CD14-positive monocyte (primary cell): Measurements from ENCODE around the gene AP3B2. TPM values are rescaled to one million over a fixed set of nuclear protein-coding genes. Genes with fewer than 3 reads are reported as not detected.

Experiments
- DNase-seq, 3 donors: peaks; one replicate each; pipeline ENCODE4 v3.0.0-alpha.2; 2011 to 2022
- H2AFZ ChIP-seq: 2 replicates; pipeline ENCODE4 v1.6.0; 2012; ENCODE audit warnings: mild to moderate bottlenecking, low read depth, low read length, inconsistent platforms; ENCODE audit not compliant: insufficient read depth, poor library complexity, severe bottlenecking
- H3K27ac ChIP-seq, 2 donors: 1 replicate in 1 of 2; 2 replicates in 1 of 2; pipeline ENCODE4 v1.5.1; 2012 to 2013; ENCODE audit warnings: low read length in 2 of 2, control low read depth in 1 of 2, inconsistent platforms in 1 of 2, low read depth in 1 of 2, mild to moderate bottlenecking in 1 of 2
- H3K27me3 ChIP-seq, 2 donors: one replicate each; pipeline versions ENCODE4 v1.6.0 to v1.6.1; 2011 to 2013; ENCODE audit warnings: low read length in 2 of 2; ENCODE audit not compliant: control insufficient read depth in 2 of 2, insufficient read depth in 2 of 2
- H3K36me3 ChIP-seq, 2 donors: replicated peaks in 1 of 2; 1 replicate in 1 of 2; 2 replicates in 1 of 2; pipeline versions ENCODE4 v1.5.1 to v1.6.1; 2012 to 2013; ENCODE audit warnings: low read length in 2 of 2, control low read depth in 1 of 2, inconsistent platforms in 1 of 2, mild to moderate bottlenecking in 1 of 2; ENCODE audit not compliant: insufficient read depth in 2 of 2, control insufficient read depth in 1 of 2
- H3K4me1 ChIP-seq, 2 donors: 1 replicate in 1 of 2; 2 replicates in 1 of 2; pipeline versions ENCODE4 v1.5.1 to v1.6.1; 2012 to 2013; ENCODE audit warnings: low read length in 2 of 2, control low read depth in 1 of 2, inconsistent platforms in 1 of 2, mild to moderate bottlenecking in 1 of 2, moderate library complexity in 1 of 2; ENCODE audit not compliant: insufficient read depth in 2 of 2, control insufficient read depth in 1 of 2
- H3K4me2 ChIP-seq: replicated peaks from 2 replicates; pipeline ENCODE3; 2012; ENCODE audit warnings: low read length, moderate library complexity, mild to moderate bottlenecking; ENCODE audit not compliant: poor library complexity, severe bottlenecking; ENCODE audit errors: extremely low read depth
- H3K4me3 ChIP-seq, 3 experiments: fragments of 200-600 bp in 1 of 3; sonication (generic) in 1 of 3; replicated peaks in 1 of 3; 1 replicate in 2 of 3; 2 replicates in 1 of 3; pipeline ENCODE4 v1.5.1; 2011 to 2013; ENCODE audit warnings: low read length in 3 of 3, mild to moderate bottlenecking in 3 of 3, control low read depth in 2 of 3, low read depth in 2 of 3, inconsistent platforms in 1 of 3, moderate library complexity in 1 of 3
- H3K79me2 ChIP-seq: 2 replicates; pipeline ENCODE4 v1.6.0; 2012; ENCODE audit warnings: mild to moderate bottlenecking, control low read depth, inconsistent platforms, low read length, moderate library complexity; ENCODE audit not compliant: insufficient read depth
- H3K9ac ChIP-seq: 2 replicates; pipeline ENCODE4 v1.6.0; 2017; ENCODE audit warnings: low read length, mild to moderate bottlenecking; ENCODE audit not compliant: insufficient read depth, poor library complexity, severe bottlenecking
- H3K9me3 ChIP-seq, 2 donors: replicated peaks in 1 of 2; 1 replicate in 1 of 2; 2 replicates in 1 of 2; pipeline versions ENCODE4 v1.5.1 to v1.6.1; 2012 to 2013; ENCODE audit warnings: low read length in 2 of 2, control low read depth in 1 of 2; ENCODE audit not compliant: control insufficient read depth in 1 of 2, insufficient read depth in 1 of 2
- H4K20me1 ChIP-seq: 2 replicates; pipeline ENCODE4 v1.6.0; 2012; ENCODE audit warnings: mild to moderate bottlenecking, low read length, control low read depth, moderate library complexity; ENCODE audit not compliant: insufficient read depth
- H3K27ac Mint-ChIP-seq, 7 donors: one replicate each; pipeline ENCODE4 v1.8.0; 2020; ENCODE audit warnings: mild to moderate bottlenecking in 7 of 7, mixed read lengths in 7 of 7, moderate library complexity in 6 of 7, inconsistent platforms in 2 of 7
- H3K27me3 Mint-ChIP-seq, 3 donors: one replicate each; pipeline ENCODE4 v1.8.0; 2021 to 2022; ENCODE audit warnings: low read depth in 3 of 3, mild to moderate bottlenecking in 3 of 3, mixed read lengths in 3 of 3, moderate library complexity in 3 of 3, inconsistent platforms in 1 of 3
- H3K36me3 Mint-ChIP-seq, 2 donors: one replicate each; pipeline ENCODE4 v1.8.0; 2020; ENCODE audit warnings: mixed read lengths in 2 of 2, inconsistent platforms in 1 of 2, mild to moderate bottlenecking in 1 of 2
- H3K4me1 Mint-ChIP-seq: one replicate; pipeline ENCODE4 v1.8.0; 2020; ENCODE audit warnings: mild to moderate bottlenecking, mixed read lengths
- H3K4me3 Mint-ChIP-seq, 2 donors: one replicate each; pipeline ENCODE4 v1.8.0; 2020; ENCODE audit warnings: mild to moderate bottlenecking in 2 of 2, mixed read lengths in 2 of 2, moderate library complexity in 1 of 2
- H3K9me3 Mint-ChIP-seq, 7 donors: one replicate each; pipeline ENCODE4 v1.8.0; 2020 to 2022; ENCODE audit warnings: mixed read lengths in 7 of 7, mild to moderate bottlenecking in 6 of 7, moderate library complexity in 6 of 7, inconsistent platforms in 2 of 7
- CTCF ChIP-seq: fragments of 200-600 bp; IDR thresholded peaks from one replicate; pipeline ENCODE4 v1.8.0; 2022; ENCODE audit warnings: antibody characterized with exemption, mild to moderate bottlenecking
- WGBS: methylation state at CpG from one replicate; pipeline ENCODE4 v1.1.5; 2013; ENCODE audit warnings: missing lambda C conversion rate; ENCODE audit not compliant: insufficient coverage; 5-methylcytosine and 5-hydroxymethylcytosine counted together
- intact Hi-C, 2 donors: fragments of 100-400 bp; cut with micrococcal nuclease; formaldehyde crosslinking; loops; one replicate each; pipeline versions ENCODE4 v1.15.0 to v1.15.1; 2023
- polyA plus RNA-seq, 3 donors: library from polyadenylated mRNA; depleted of rRNA in 1 of 3; unstranded in 2 of 3; stranded (reverse) in 1 of 3; fragments of 300-500 nt in 2 of 3; fragments of >200 nt in 1 of 3; fragmentation: Illumina TruSeq in 2 of 3; gene quantifications; 1 replicate in 2 of 3; 2 replicates in 1 of 3; pipeline ENCODE4 v1.2.3, GENCODE V29; 2012 to 2021

The AP3B2 gene
- polyA plus RNA-seq, 3 donors, result 0.85 to 0.95 TPM; not detected in 1

GRCh38 chr15:82660378-82660777 lies 49.3 kb downstream of the AP3B2 start:
- no peak for DNase-seq
- H3K9ac ChIP-seq, result no peak overlapping the region
- no peak overlapping the region for H3K27ac ChIP-seq
- no peaks in the 10 kb centered on the region for H4K20me1 ChIP-seq
- Mint-ChIP-seq H3K4me3 (no peak overlapping the region), H3K36me3 (no peaks in the 10 kb centered on the region), H3K27ac (no peak overlapping the region), H3K27me3 (peaks cover 2 to 5% (median 5%) of the 10 kb centered on the region in 3 donors), H3K9me3 (no peaks in the 10 kb centered on the region), H3K4me1 (no peaks in the 10 kb centered on the region)
- H3K27me3 ChIP-seq, result no peaks in the 10 kb centered on the region
- H2AFZ ChIP-seq, result no peak overlapping the region
- TF ChIP-seq CTCF, result no peak
- intact Hi-C loops, result no loop called here
- H3K4me1 ChIP-seq, result no peaks in the 10 kb centered on the region
- H3K9me3 ChIP-seq, result no peaks in the 10 kb centered on the region
- no peak overlapping the region for H3K4me3 ChIP-seq
- no peak overlapping the region for H3K4me2 ChIP-seq
- H3K36me3 ChIP-seq, result no peaks in the 10 kb centered on the region
- H3K79me2 ChIP-seq, result no peaks in the 10 kb centered on the region
- 100% methylated on average over 1 of the region's 1 CpG for WGBS

- H3K27ac ChIP-seq, result no peak overlapping the region
- no peaks in the 10 kb centered on the region for H3K36me3 ChIP-seq
- Mint-ChIP-seq H3K27me3 (peaks cover 8 to 9% (median 9%) of the 10 kb centered on the region in 3 donors), H3K4me3 (no peak overlapping the region), H3K36me3 (no peaks in the 10 kb centered on the region), H3K9me3 (no peaks in the 10 kb centered on the region), H3K4me1 (no peaks in the 10 kb centered on the region), H3K27ac (peak overlapping the region in 1 of 7 donors; percentile 11)
- H3K4me1 ChIP-seq, result no peaks in the 10 kb centered on the region
- H3K9ac ChIP-seq, result no peak overlapping the region
- H3K4me2 ChIP-seq, result no peak overlapping the region
- WGBS, result 83% methylated on average over 2 of the region's 7 CpGs
- no peaks in the 10 kb centered on the region for H4K20me1 ChIP-seq
- no peaks in the 10 kb centered on the region for H3K27me3 ChIP-seq
- H3K4me3 ChIP-seq, result no peak overlapping the region
- no peak overlapping the region for H2AFZ ChIP-seq
- no peaks in the 10 kb centered on the region for H3K9me3 ChIP-seq
- no peaks in the 10 kb centered on the region for H3K79me2 ChIP-seq
- no peak for DNase-seq
- TF ChIP-seq CTCF, result no peak
- intact Hi-C loops, result no loop called here
These were observed 52.9 kb downstream of the AP3B2 start for GRCh38 chr15:82656641-82657266.
